ENCODE results near the gene LRP8.

The LRP8 gene

DNA sequence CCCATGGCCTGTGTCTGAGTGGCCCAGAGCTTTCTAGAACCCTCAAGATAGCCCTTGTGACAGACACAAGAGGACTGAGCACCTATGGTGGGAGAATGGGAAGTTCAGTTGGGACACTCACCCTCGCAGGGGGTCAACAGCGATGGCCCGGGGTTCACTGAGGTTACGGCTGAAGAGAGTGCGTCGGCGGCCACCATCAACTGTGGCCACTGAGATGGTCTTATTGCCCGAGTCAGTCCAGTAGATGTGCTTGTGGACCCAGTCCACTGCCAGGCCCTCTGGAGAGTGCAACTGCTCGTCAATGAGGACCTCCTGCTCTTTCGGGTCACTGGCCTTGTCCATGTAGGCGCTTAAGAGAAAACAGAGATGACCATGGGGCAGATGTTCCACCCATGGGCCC, 63.8 kb downstream of the LRP8 start:
- TF ChIP-seq, protein P1, sequence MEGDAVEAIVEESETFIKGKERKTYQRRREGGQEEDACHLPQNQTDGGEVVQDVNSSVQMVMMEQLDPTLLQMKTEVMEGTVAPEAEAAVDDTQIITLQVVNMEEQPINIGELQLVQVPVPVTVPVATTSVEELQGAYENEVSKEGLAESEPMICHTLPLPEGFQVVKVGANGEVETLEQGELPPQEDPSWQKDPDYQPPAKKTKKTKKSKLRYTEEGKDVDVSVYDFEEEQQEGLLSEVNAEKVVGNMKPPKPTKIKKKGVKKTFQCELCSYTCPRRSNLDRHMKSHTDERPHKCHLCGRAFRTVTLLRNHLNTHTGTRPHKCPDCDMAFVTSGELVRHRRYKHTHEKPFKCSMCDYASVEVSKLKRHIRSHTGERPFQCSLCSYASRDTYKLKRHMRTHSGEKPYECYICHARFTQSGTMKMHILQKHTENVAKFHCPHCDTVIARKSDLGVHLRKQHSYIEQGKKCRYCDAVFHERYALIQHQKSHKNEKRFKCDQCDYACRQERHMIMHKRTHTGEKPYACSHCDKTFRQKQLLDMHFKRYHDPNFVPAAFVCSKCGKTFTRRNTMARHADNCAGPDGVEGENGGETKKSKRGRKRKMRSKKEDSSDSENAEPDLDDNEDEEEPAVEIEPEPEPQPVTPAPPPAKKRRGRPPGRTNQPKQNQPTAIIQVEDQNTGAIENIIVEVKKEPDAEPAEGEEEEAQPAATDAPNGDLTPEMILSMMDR (IDR thresholded peaks at IDR 0.05; ENCODE audit: insufficient read depth, low read length, poor library complexity, severe bottlenecking): no peak
- peaks cover 31% of the 10 kb centered on the region for H3K36me3 ChIP-seq (ENCODE audit: control insufficient read depth, insufficient read depth, low read length)
- H3K27me3 ChIP-seq (replicated peaks; ENCODE audit: control insufficient read depth, insufficient read depth, low read length): no peaks in the 10 kb centered on the region
- no peak overlapping the region for H3K4me3 ChIP-seq (replicated peaks; ENCODE audit: low read depth, low read length)
- DNase-seq (ENCODE audit: extremely low read depth, insufficient read length): no peak

DNA sequence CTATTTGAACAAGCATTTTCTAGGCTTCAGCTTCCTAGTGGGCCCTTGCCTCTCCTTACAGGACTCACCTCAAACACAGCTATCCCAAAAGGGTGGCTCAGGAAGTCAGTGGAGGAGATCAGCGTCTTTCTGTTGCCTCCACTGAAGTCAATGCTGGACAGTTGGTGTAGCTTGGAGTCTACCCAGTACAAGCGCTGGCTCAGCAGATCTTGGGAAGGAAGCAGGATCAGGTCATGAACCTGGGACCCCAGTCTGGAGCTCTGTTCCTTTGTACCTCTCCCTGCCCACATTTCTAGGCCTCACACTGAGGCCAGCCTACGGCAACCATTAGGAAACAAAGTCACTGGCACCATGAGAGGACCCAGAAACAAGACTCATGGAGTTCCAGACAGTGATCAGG, 65.9 kb downstream of the LRP8 start:
- Histone ChIP-seq H3K36me3 (ENCODE audit: control insufficient read depth, insufficient read depth, low read length) (peaks cover 33% of the 10 kb centered on the region), H3K27me3 (replicated peaks; ENCODE audit: control insufficient read depth, insufficient read depth, low read length) (no peaks in the 10 kb centered on the region), H3K4me3 (replicated peaks; ENCODE audit: low read depth, low read length) (no peak overlapping the region)
- TF ChIP-seq, protein P1 (IDR thresholded peaks at IDR 0.05; ENCODE audit: insufficient read depth, low read length, poor library complexity, severe bottlenecking): no peak
- no peak for DNase-seq (ENCODE audit: extremely low read depth, insufficient read length)

DNA sequence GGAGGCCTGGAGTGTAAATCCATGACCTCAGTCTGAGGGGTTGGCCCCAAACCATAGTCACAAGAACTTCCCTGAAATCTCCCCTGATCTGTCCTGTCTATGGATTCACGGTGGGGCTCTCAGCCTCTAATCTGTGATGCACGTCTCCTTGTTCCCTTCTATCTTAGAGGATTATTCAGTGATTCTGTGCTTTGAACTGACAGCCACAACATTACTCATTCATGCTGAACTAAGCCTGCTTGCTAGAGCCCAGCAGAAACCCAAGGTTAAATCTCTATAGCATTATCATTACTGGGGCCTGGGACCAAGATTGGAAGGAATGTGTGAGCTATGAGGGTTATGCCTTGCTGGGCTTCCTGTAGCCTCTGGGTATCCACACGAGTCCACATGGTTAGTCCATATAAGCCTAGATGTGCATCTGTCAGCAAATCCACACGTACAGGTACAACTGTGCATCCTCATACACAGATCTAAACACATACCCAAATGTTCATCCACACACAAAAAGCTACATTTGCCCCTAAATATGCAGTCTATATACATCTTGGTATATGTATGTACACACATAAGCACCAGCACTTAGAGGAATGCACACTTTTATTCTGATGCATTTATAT, 67.1 kb downstream of the LRP8 start:
- H3K4me3 ChIP-seq (replicated peaks; ENCODE audit: low read depth, low read length): no peak overlapping the region
- no peak for DNase-seq (ENCODE audit: extremely low read depth, insufficient read length)
- H3K36me3 ChIP-seq (ENCODE audit: control insufficient read depth, insufficient read depth, low read length): peaks cover 37% of the 10 kb centered on the region
- TF ChIP-seq, protein P1 (IDR thresholded peaks at IDR 0.05; ENCODE audit: insufficient read depth, low read length, poor library complexity, severe bottlenecking): no peak
- H3K27me3 ChIP-seq (replicated peaks; ENCODE audit: control insufficient read depth, insufficient read depth, low read length): no peaks in the 10 kb centered on the region

DNA sequence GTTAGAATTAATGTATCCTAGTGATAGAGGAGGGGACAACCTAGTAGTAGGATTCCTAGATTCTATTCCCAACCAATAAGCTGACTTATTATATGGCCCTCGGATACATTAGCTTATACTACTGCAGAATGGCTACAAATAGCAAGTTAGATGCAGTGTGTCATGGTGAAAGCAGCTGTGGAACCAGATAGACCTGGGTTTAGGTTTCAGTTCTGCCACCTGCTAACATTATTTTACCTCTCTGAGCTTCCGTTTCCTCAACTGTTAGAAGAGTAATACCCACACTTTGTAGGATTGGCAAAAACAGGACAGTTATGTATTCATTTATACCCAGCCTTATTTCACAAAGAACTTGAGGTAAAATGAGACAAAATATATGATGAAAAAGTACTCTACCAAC, 67.9 kb downstream of the LRP8 start:
- Histone ChIP-seq H3K4me3 (replicated peaks; ENCODE audit: low read depth, low read length) (no peak overlapping the region), H3K27me3 (replicated peaks; ENCODE audit: control insufficient read depth, insufficient read depth, low read length) (no peaks in the 10 kb centered on the region), H3K36me3 (ENCODE audit: control insufficient read depth, insufficient read depth, low read length) (peaks cover 36% of the 10 kb centered on the region)
- DNase-seq (ENCODE audit: extremely low read depth, insufficient read length): no peak
- TF ChIP-seq, protein P1 (IDR thresholded peaks at IDR 0.05; ENCODE audit: insufficient read depth, low read length, poor library complexity, severe bottlenecking): no peak

DNA sequence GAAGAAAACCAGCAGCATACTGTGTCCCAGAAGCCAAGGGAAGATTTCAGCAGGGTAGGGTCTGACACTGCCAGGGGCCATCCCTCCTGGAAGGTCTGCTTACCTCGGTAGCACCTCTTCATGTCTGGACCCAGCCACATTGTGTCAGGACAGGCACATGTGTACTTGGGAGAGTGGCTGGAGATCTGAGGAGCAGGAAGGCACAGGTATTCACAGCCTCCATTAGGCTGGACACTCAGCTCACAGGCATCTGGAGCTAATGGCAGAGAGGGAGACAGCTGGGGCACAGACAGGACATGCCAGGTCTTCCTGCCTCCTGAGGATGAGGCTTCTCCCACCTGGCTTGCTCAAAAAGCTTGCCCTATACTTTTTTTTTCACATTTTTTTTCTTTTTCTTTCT, 69.7 kb downstream of the LRP8 start:
- Histone ChIP-seq H3K36me3 (ENCODE audit: control insufficient read depth, insufficient read depth, low read length) (peaks cover 36% of the 10 kb centered on the region), H3K27me3 (replicated peaks; ENCODE audit: control insufficient read depth, insufficient read depth, low read length) (no peaks in the 10 kb centered on the region), H3K4me3 (replicated peaks; ENCODE audit: low read depth, low read length) (no peak overlapping the region)
- TF ChIP-seq, protein P1 (IDR thresholded peaks at IDR 0.05; ENCODE audit: insufficient read depth, low read length, poor library complexity, severe bottlenecking): no peak
- DNase-seq (ENCODE audit: extremely low read depth, insufficient read length): no peak
